Measurements from ENCODE around the gene MRPS27.

MRPS27 gene

GRCh38 chr5:72281430-72281763, 38.6 kb downstream of the MRPS27 start:
- no peak overlapping the region for H3K4me3 ChIP-seq (ENCODE audit: low read length)

GRCh38 chr5:72280581-72281069, 39.4 kb downstream of the MRPS27 start:
- H3K4me1 ChIP-seq (ENCODE audit: control insufficient read depth, insufficient read depth, low read length) = no peaks in the 10 kb centered on the region
- no peaks in the 10 kb centered on the region for H3K27me3 ChIP-seq (ENCODE audit: control insufficient read depth, insufficient read depth, low read length)
- no peaks in the 10 kb centered on the region for H3K9me3 ChIP-seq (ENCODE audit: control insufficient read depth, insufficient read depth, low read length)
- H3K4me3 ChIP-seq (ENCODE audit: low read length) = no peak overlapping the region
- DNase-seq (ENCODE audit: low read depth, low spot score) = no peak
- H3K27ac ChIP-seq (ENCODE audit: low read length) = no peak overlapping the region
- no peaks in the 10 kb centered on the region for H3K36me3 ChIP-seq (ENCODE audit: control insufficient read depth, insufficient read depth, low read length)
- no CpG with 5 or more reads among the region's 2 CpGs for WGBS (ENCODE audit: insufficient coverage, insufficient read length)

More at GRCh38 chr5:72281430-72281763, 38.6 kb downstream of the MRPS27 start:
- H3K27me3 ChIP-seq (ENCODE audit: control insufficient read depth, insufficient read depth, low read length) = no peaks in the 10 kb centered on the region
- no peak for DNase-seq (ENCODE audit: low read depth, low spot score)
- WGBS (ENCODE audit: insufficient coverage, insufficient read length) = no CpG with 5 or more reads among the region's 1 CpG
- no peaks in the 10 kb centered on the region for H3K4me1 ChIP-seq (ENCODE audit: control insufficient read depth, insufficient read depth, low read length)
- H3K9me3 ChIP-seq (ENCODE audit: control insufficient read depth, insufficient read depth, low read length) = no peaks in the 10 kb centered on the region
- H3K27ac ChIP-seq (ENCODE audit: low read length) = no peak overlapping the region
- H3K36me3 ChIP-seq (ENCODE audit: control insufficient read depth, insufficient read depth, low read length) = no peaks in the 10 kb centered on the region

GRCh38 chr5:72276219-72276752, 43.8 kb downstream of the MRPS27 start:
- H3K4me1 ChIP-seq (ENCODE audit: control insufficient read depth, insufficient read depth, low read length) = no peaks in the 10 kb centered on the region
- no CpG with 5 or more reads among the region's 3 CpGs for WGBS (ENCODE audit: insufficient coverage, insufficient read length)
- H3K36me3 ChIP-seq (ENCODE audit: control insufficient read depth, insufficient read depth, low read length) = no peaks in the 10 kb centered on the region
- no peaks in the 10 kb centered on the region for H3K9me3 ChIP-seq (ENCODE audit: control insufficient read depth, insufficient read depth, low read length)
- no peaks in the 10 kb centered on the region for H3K27me3 ChIP-seq (ENCODE audit: control insufficient read depth, insufficient read depth, low read length)
- H3K27ac ChIP-seq (ENCODE audit: low read length) = no peak overlapping the region
- no peak for DNase-seq (ENCODE audit: low read depth, low spot score)
- H3K4me3 ChIP-seq (ENCODE audit: low read length) = no peak overlapping the region

- no CpG with 5 or more reads among the region's 7 CpGs for WGBS (ENCODE audit: insufficient coverage, insufficient read length)
- Histone ChIP-seq H3K4me1 (ENCODE audit: control insufficient read depth, insufficient read depth, low read length) (no peaks in the 10 kb centered on the region; the same call in 1 of the 2 replicates), H3K27ac (ENCODE audit: low read length) (no peak overlapping the region), H3K27me3 (ENCODE audit: control insufficient read depth, insufficient read depth, low read length) (no peaks in the 10 kb centered on the region), H3K4me3 (ENCODE audit: low read length) (no peak overlapping the region), H3K9me3 (ENCODE audit: control insufficient read depth, insufficient read depth, low read length) (no peaks in the 10 kb centered on the region), H3K36me3 (ENCODE audit: control insufficient read depth, insufficient read depth, low read length) (no peaks in the 10 kb centered on the region)
- DNase-seq (ENCODE audit: low read depth, low spot score) = no peak
Observed at GRCh38 chr5:72273547-72273946, 46.5 kb downstream of the MRPS27 start.

- no CpG with 5 or more reads among the region's 4 CpGs for WGBS (ENCODE audit: insufficient coverage, insufficient read length)
- H3K27ac ChIP-seq (ENCODE audit: low read length) = no peak overlapping the region
- no peak overlapping the region for H3K4me3 ChIP-seq (ENCODE audit: low read length)
- DNase-seq (ENCODE audit: low read depth, low spot score) = no peak
- no peaks in the 10 kb centered on the region for H3K27me3 ChIP-seq (ENCODE audit: control insufficient read depth, insufficient read depth, low read length)
- no peaks in the 10 kb centered on the region for H3K9me3 ChIP-seq (ENCODE audit: control insufficient read depth, insufficient read depth, low read length)
- H3K36me3 ChIP-seq (ENCODE audit: control insufficient read depth, insufficient read depth, low read length) = no peaks in the 10 kb centered on the region
- H3K4me1 ChIP-seq (ENCODE audit: control insufficient read depth, insufficient read depth, low read length) = no peaks in the 10 kb centered on the region; the same call in 1 of the 2 replicates
Observed at GRCh38 chr5:72272398-72272797, 47.6 kb downstream of the MRPS27 start.

- no peaks in the 10 kb centered on the region for H3K36me3 ChIP-seq (ENCODE audit: control insufficient read depth, insufficient read depth, low read length)
- H3K27ac ChIP-seq (ENCODE audit: low read length) = no peak overlapping the region
- no peak overlapping the region for H3K4me3 ChIP-seq (ENCODE audit: low read length)
- H3K9me3 ChIP-seq (ENCODE audit: control insufficient read depth, insufficient read depth, low read length) = no peaks in the 10 kb centered on the region
- no peaks in the 10 kb centered on the region for H3K27me3 ChIP-seq (ENCODE audit: control insufficient read depth, insufficient read depth, low read length)
- no peak for DNase-seq (ENCODE audit: low read depth, low spot score)
- H3K4me1 ChIP-seq (ENCODE audit: control insufficient read depth, insufficient read depth, low read length) = no peaks in the 10 kb centered on the region; the same call in 1 of the 2 replicates
- no CpG with 5 or more reads among the region's 3 CpGs for WGBS (ENCODE audit: insufficient coverage, insufficient read length)
Observed at GRCh38 chr5:72271702-72272101, 48.3 kb downstream of the MRPS27 start.

GRCh38 chr5:72270037-72270436, 50.0 kb downstream of the MRPS27 start:
- Histone ChIP-seq H3K36me3 (ENCODE audit: control insufficient read depth, insufficient read depth, low read length) (no peaks in the 10 kb centered on the region), H3K9me3 (ENCODE audit: control insufficient read depth, insufficient read depth, low read length) (no peaks in the 10 kb centered on the region), H3K27ac (ENCODE audit: low read length) (no peak overlapping the region), H3K27me3 (ENCODE audit: control insufficient read depth, insufficient read depth, low read length) (no peaks in the 10 kb centered on the region), H3K4me1 (ENCODE audit: control insufficient read depth, insufficient read depth, low read length) (no peaks in the 10 kb centered on the region; the same call in 1 of the 2 replicates), H3K4me3 (ENCODE audit: low read length) (no peak overlapping the region)
- DNase-seq (ENCODE audit: low read depth, low spot score) = no peak
- no CpG with 5 or more reads among the region's 4 CpGs for WGBS (ENCODE audit: insufficient coverage, insufficient read length)

- no peak for DNase-seq (ENCODE audit: low read depth, low spot score)
- H3K4me1 ChIP-seq (ENCODE audit: control insufficient read depth, insufficient read depth, low read length) = no peaks in the 10 kb centered on the region; the same call in 1 of the 2 replicates
- WGBS (ENCODE audit: insufficient coverage, insufficient read length) = no CpG with 5 or more reads among the region's 1 CpG
- H3K27ac ChIP-seq (ENCODE audit: low read length) = no peak overlapping the region
- H3K36me3 ChIP-seq (ENCODE audit: control insufficient read depth, insufficient read depth, low read length) = no peaks in the 10 kb centered on the region
- no peaks in the 10 kb centered on the region for H3K9me3 ChIP-seq (ENCODE audit: control insufficient read depth, insufficient read depth, low read length)
- H3K27me3 ChIP-seq (ENCODE audit: control insufficient read depth, insufficient read depth, low read length) = no peaks in the 10 kb centered on the region
- H3K4me3 ChIP-seq (ENCODE audit: low read length) = no peak overlapping the region
Observed at GRCh38 chr5:72269411-72269780, 50.6 kb downstream of the MRPS27 start.

GRCh38 chr5:72268753-72269410, 51.2 kb downstream of the MRPS27 start:
- DNase-seq (ENCODE audit: low read depth, low spot score) = peak; percentile 33
- no peak overlapping the region for H3K27ac ChIP-seq (ENCODE audit: low read length)
- H3K4me1 ChIP-seq (ENCODE audit: control insufficient read depth, insufficient read depth, low read length) = no peaks in the 10 kb centered on the region; the same call in 1 of the 2 replicates
- no CpG with 5 or more reads among the region's 2 CpGs for WGBS (ENCODE audit: insufficient coverage, insufficient read length)
- no peaks in the 10 kb centered on the region for H3K27me3 ChIP-seq (ENCODE audit: control insufficient read depth, insufficient read depth, low read length)
- H3K9me3 ChIP-seq (ENCODE audit: control insufficient read depth, insufficient read depth, low read length) = no peaks in the 10 kb centered on the region
- H3K36me3 ChIP-seq (ENCODE audit: control insufficient read depth, insufficient read depth, low read length) = no peaks in the 10 kb centered on the region
- no peak overlapping the region for H3K4me3 ChIP-seq (ENCODE audit: low read length)

GRCh38 chr5:72268260-72268659, 51.8 kb downstream of the MRPS27 start:
- Histone ChIP-seq H3K4me1 (ENCODE audit: control insufficient read depth, insufficient read depth, low read length) (no peaks in the 10 kb centered on the region; the same call in 1 of the 2 replicates), H3K9me3 (ENCODE audit: control insufficient read depth, insufficient read depth, low read length) (no peaks in the 10 kb centered on the region), H3K27me3 (ENCODE audit: control insufficient read depth, insufficient read depth, low read length) (no peaks in the 10 kb centered on the region), H3K4me3 (ENCODE audit: low read length) (no peak overlapping the region), H3K36me3 (ENCODE audit: control insufficient read depth, insufficient read depth, low read length) (no peaks in the 10 kb centered on the region), H3K27ac (ENCODE audit: low read length) (no peak overlapping the region)
- DNase-seq (ENCODE audit: low read depth, low spot score) = no peak
- WGBS (ENCODE audit: insufficient coverage, insufficient read length) = no CpG with 5 or more reads among the region's 2 CpGs

- Histone ChIP-seq H3K27me3 (ENCODE audit: control insufficient read depth, insufficient read depth, low read length) (no peaks in the 10 kb centered on the region), H3K4me3 (ENCODE audit: low read length) (no peak overlapping the region), H3K27ac (ENCODE audit: low read length) (no peak overlapping the region), H3K4me1 (ENCODE audit: control insufficient read depth, insufficient read depth, low read length) (no peaks in the 10 kb centered on the region; the same call in 1 of the 2 replicates), H3K36me3 (ENCODE audit: control insufficient read depth, insufficient read depth, low read length) (no peaks in the 10 kb centered on the region), H3K9me3 (ENCODE audit: control insufficient read depth, insufficient read depth, low read length) (no peaks in the 10 kb centered on the region)
- DNase-seq (ENCODE audit: low read depth, low spot score) = no peak
Observed at GRCh38 chr5:72267685-72268084, 52.4 kb downstream of the MRPS27 start.
